ENCODE measurements around the gene GPR152.

DNA sequence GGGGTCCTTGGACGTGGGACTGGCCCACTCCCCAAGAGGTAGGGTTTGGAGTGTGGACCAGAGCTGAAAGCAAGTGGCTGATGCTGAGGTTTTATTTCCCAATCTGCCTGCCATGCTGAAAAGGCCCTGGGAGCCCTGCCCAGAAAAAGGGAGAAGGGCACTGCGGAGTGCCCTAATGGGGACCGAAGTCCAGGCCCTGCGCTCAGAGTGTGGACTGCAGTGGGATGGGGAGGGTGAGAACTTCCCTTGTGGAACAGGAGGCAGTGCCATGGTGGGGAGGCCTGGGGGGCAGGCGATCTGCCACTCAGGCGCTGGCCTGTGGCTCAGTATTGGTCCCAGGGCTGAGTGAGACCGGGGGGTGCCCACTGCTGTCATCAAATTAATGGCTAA, 4.3 kb downstream of the GPR152 start:
- TF ChIP-seq POLR2AphosphoS5 (IDR thresholded peaks at IDR 0.05; ENCODE audit: low read depth, low read length) (no peak), TAF1 (IDR thresholded peaks at IDR 0.05; ENCODE audit: borderline replicate concordance, insufficient read depth, low read length) (no peak)
- TF ChIP-seq, protein P1, sequence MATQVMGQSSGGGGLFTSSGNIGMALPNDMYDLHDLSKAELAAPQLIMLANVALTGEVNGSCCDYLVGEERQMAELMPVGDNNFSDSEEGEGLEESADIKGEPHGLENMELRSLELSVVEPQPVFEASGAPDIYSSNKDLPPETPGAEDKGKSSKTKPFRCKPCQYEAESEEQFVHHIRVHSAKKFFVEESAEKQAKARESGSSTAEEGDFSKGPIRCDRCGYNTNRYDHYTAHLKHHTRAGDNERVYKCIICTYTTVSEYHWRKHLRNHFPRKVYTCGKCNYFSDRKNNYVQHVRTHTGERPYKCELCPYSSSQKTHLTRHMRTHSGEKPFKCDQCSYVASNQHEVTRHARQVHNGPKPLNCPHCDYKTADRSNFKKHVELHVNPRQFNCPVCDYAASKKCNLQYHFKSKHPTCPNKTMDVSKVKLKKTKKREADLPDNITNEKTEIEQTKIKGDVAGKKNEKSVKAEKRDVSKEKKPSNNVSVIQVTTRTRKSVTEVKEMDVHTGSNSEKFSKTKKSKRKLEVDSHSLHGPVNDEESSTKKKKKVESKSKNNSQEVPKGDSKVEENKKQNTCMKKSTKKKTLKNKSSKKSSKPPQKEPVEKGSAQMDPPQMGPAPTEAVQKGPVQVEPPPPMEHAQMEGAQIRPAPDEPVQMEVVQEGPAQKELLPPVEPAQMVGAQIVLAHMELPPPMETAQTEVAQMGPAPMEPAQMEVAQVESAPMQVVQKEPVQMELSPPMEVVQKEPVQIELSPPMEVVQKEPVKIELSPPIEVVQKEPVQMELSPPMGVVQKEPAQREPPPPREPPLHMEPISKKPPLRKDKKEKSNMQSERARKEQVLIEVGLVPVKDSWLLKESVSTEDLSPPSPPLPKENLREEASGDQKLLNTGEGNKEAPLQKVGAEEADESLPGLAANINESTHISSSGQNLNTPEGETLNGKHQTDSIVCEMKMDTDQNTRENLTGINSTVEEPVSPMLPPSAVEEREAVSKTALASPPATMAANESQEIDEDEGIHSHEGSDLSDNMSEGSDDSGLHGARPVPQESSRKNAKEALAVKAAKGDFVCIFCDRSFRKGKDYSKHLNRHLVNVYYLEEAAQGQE (IDR thresholded peaks at IDR 0.05; ENCODE audit: insufficient read depth in 1 of 2, low read depth in 2 of 2, low read length in 2 of 2): no peak

Data from PFSK-1 (cell line).